SK-N-SH (cell line): ENCODE results near the gene FSHR.

Experiments used
- EZH2phosphoT487 ChIP-seq: fragments of 200-600 bp; sonication (generic); IDR thresholded peaks from 2 replicates; pipeline ENCODE4 v1.6.1; 2017; ENCODE audit warnings: low read depth, mixed run types, mild to moderate bottlenecking, antibody characterized with exemption, moderate library complexity, borderline replicate concordance
- RXRA ChIP-seq: IDR thresholded peaks from 2 replicates; pipeline ENCODE4 v1.4.0; 2012; ENCODE audit warnings: low read depth, mild to moderate bottlenecking, borderline replicate concordance
- TAF1 ChIP-seq: IDR thresholded peaks from 2 replicates; pipeline ENCODE4 v1.6.1; 2012; ENCODE audit warnings: low read depth, mild to moderate bottlenecking, low read length, moderate library complexity, borderline replicate concordance
- TF ChIP-seq, protein P1 (sequence below): fragments of 200-600 bp; sonication (generic); IDR thresholded peaks from 2 replicates; pipeline ENCODE4 v1.6.1; 2017; ENCODE audit warnings: antibody characterized with exemption, mild to moderate bottlenecking, moderate library complexity

DNA sequence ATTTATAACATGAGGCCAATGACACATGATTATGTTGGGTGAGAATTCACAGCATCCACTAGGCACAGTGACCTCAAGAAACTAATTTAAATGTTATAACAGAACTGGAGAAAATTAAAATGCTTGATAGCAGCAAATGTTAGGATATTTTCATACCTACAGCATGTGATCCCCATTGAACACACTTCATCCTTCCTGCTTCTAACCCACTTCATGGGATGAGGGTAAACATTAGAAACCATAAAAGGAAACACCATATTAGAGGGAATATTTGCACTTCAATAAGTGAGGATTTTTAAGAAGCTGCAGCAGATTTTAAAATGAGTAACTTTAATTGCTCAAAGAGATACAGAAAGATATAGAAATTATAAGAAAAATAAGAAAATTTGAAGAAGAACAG lies 117.1 kb downstream of the FSHR start:
- no peak for TF ChIP-seq RXRA
- TF ChIP-seq, protein P1, sequence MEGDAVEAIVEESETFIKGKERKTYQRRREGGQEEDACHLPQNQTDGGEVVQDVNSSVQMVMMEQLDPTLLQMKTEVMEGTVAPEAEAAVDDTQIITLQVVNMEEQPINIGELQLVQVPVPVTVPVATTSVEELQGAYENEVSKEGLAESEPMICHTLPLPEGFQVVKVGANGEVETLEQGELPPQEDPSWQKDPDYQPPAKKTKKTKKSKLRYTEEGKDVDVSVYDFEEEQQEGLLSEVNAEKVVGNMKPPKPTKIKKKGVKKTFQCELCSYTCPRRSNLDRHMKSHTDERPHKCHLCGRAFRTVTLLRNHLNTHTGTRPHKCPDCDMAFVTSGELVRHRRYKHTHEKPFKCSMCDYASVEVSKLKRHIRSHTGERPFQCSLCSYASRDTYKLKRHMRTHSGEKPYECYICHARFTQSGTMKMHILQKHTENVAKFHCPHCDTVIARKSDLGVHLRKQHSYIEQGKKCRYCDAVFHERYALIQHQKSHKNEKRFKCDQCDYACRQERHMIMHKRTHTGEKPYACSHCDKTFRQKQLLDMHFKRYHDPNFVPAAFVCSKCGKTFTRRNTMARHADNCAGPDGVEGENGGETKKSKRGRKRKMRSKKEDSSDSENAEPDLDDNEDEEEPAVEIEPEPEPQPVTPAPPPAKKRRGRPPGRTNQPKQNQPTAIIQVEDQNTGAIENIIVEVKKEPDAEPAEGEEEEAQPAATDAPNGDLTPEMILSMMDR = no peak
- no peak for TF ChIP-seq TAF1
- TF ChIP-seq EZH2phosphoT487 = no peak
